NCI-H2171 treated with DMSO at 0.1 percent for 48 hours (cell line): Measurements from ENCODE around the gene ATRIP.
A peak's percentile ranks its signal among the peaks of the same experiment; 100 is the strongest.

Experiments
- DNase-seq: peaks from one replicate; lab custom pipeline; 2025; lab: John Stamatoyannopoulos, UW

ATRIP gene

GRCh38 chr3:48423883-48424695 lies 22.4 kb upstream of the ATRIP start:
- no peak for DNase-seq

GRCh38 chr3:48425281-48425812 lies 21.2 kb upstream of the ATRIP start:
- no peak for DNase-seq

- no peak for DNase-seq
Measured at GRCh38 chr3:48426401-48426909, 20.1 kb upstream of the ATRIP start.

- DNase-seq, result no peak
Measured at GRCh38 chr3:48426944-48427629, 19.4 kb upstream of the ATRIP start.

- DNase-seq, result no peak
Measured at GRCh38 chr3:48427630-48427962, 18.9 kb upstream of the ATRIP start.

- DNase-seq, result no peak
Measured at GRCh38 chr3:48428088-48428571, 18.4 kb upstream of the ATRIP start.

GRCh38 chr3:48428572-48429316 lies 17.8 kb upstream of the ATRIP start:
- peak; percentile 24 for DNase-seq

GRCh38 chr3:48429317-48429959 lies 17.1 kb upstream of the ATRIP start:
- DNase-seq, result peak; percentile 69

- peak; percentile 69 for DNase-seq
Measured at GRCh38 chr3:48429960-48430707, 16.4 kb upstream of the ATRIP start, which contains the start of gene PLXNB1. Gene PLXNB1, minus strand, starts transcription at chr3:48430086. Its CDS starts 5,475 bp downstream, at chr3:48424611.

- DNase-seq, result no peak
Measured at GRCh38 chr3:48430708-48431101, 15.8 kb upstream of the ATRIP start.

GRCh38 chr3:48431224-48432029 lies 15.1 kb upstream of the ATRIP start:
- DNase-seq, result no peak

- no peak for DNase-seq
Measured at GRCh38 chr3:48432411-48433371, 13.8 kb upstream of the ATRIP start.

GRCh38 chr3:48433472-48434118 lies 12.9 kb upstream of the ATRIP start:
- DNase-seq, result no peak

- DNase-seq, result no peak
Measured at GRCh38 chr3:48434591-48435222, 11.8 kb upstream of the ATRIP start.

- no peak for DNase-seq
Measured at GRCh38 chr3:48435223-48435595, 11.3 kb upstream of the ATRIP start.

- DNase-seq, result peak; percentile 60
Measured at GRCh38 chr3:48435774-48436476, 10.6 kb upstream of the ATRIP start.

- no peak for DNase-seq
Measured at GRCh38 chr3:48436477-48436787, 10.1 kb upstream of the ATRIP start.
